Measurements from ENCODE around the gene POM121.
"Not testable (repeated sequence)": the region's sequence is repeated elsewhere in the genome, so short reads cannot be mapped to it uniquely, and the experiment has no call there.

DNA sequence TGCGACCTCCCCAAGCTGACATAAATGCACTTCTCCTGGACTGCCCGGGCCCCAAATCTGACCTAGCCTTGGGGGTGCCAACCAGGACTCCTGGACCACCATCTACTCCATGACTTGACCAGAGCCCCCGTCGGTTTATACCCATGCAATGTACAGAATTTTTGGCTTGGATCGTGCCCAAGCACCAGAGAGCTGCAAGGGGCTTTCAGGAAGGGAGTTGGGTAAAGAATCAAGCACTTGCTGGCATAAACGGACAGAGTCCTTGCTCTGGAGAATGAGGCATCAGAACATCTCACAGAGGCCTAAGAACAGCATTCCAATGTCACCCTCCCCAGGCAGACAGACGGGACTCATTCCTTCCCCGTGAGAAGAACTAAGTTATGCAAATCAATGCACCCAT lies 38.2 kb downstream of the POM121 start:
- TF ChIP-seq, protein P1, sequence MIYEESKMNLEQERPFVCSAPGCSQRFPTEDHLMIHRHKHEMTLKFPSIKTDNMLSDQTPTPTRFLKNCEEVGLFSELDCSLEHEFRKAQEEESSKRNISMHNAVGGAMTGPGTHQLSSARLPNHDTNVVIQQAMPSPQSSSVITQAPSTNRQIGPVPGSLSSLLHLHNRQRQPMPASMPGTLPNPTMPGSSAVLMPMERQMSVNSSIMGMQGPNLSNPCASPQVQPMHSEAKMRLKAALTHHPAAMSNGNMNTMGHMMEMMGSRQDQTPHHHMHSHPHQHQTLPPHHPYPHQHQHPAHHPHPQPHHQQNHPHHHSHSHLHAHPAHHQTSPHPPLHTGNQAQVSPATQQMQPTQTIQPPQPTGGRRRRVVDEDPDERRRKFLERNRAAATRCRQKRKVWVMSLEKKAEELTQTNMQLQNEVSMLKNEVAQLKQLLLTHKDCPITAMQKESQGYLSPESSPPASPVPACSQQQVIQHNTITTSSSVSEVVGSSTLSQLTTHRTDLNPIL (CRISPR knock-in tag; IDR thresholded peaks at IDR 0.05; ENCODE audit: low read depth): not testable (repeated sequence)
- TF ChIP-seq SNAI2 (CRISPR knock-in tag; IDR thresholded peaks at IDR 0.05); TOX (CRISPR knock-in tag; IDR thresholded peaks at IDR 0.05; ENCODE audit: borderline replicate concordance); ISL1 (CRISPR knock-in tag; IDR thresholded peaks at IDR 0.05); TSHZ2 (CRISPR knock-in tag; IDR thresholded peaks at IDR 0.05); ZFP3 (CRISPR knock-in tag; IDR thresholded peaks at IDR 0.05); ZNF8 (CRISPR knock-in tag; IDR thresholded peaks at IDR 0.05); RARB (CRISPR knock-in tag; IDR thresholded peaks at IDR 0.05); ZFP30 (CRISPR knock-in tag; IDR thresholded peaks at IDR 0.05); ZNF565 (CRISPR knock-in tag; conservative IDR thresholded peaks at IDR 0.05; ENCODE audit: low read depth): not testable (repeated sequence)

Data from SK-N-SH treated with all-trans-retinoic acid at 6 μM for 48 hours (cell line).